ENCODE results near the gene RNF135. TPM values are rescaled to one million over a fixed set of nuclear protein-coding genes. Genes with fewer than 3 reads are reported as not detected.
"Not testable (repeated sequence)": the region's sequence is repeated elsewhere in the genome, so short reads cannot be mapped to it uniquely, and the experiment has no call there.

RNF135 gene
- polyA plus RNA-seq, 1 donor: 9.2 TPM

DNA sequence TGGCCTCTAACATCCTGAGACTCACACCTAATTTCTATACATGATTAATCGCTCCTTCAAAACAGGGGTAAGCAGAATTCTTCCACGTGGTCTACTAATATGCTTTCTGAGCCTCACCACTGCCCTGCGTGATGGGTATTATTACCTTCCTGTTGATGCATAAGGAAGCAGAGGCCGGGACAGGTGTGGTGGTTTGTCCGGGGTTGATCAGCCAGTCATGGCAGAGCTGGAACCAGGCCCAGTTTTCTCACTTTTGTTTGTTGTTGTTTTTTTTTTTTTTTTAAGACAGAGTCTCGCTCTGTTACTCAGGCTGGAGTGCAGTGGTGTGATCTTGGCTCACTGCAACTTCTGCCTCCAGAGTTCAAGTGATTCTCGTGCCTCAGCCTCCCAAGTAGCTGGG lies 31.2 kb downstream of the RNF135 start:
- no peak for DNase-seq

DNA sequence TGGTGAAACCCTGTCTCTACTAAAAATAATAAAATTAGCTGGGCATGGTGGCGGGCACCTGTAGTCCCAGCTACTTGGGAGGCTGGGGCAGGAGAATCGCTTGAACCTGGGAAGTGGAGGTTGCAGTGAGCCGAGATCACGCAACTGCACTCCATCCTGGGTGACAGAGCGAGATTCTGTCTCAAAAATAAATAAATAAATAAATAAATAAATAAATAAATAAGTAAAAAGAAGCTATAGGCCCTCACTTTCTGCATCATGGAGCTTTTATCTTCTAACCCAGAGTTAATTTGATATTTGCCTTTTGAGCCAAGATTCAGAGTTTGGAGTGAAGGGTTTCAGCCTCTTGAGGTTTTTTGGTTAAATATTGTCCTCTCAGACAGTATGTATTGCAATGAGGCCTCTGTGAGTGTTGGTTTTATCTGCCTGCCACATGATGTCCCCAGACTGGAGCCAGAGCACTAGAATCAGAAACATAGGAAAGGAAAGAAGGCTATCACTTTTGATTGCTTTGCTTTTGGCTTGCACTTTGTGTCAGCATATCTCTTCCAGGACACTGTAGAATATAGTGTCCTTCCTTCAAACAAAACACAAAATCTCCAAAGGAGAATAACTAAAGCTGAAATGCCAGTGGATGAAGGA lies 32.5 kb downstream of the RNF135 start:
- no peak for DNase-seq

DNA sequence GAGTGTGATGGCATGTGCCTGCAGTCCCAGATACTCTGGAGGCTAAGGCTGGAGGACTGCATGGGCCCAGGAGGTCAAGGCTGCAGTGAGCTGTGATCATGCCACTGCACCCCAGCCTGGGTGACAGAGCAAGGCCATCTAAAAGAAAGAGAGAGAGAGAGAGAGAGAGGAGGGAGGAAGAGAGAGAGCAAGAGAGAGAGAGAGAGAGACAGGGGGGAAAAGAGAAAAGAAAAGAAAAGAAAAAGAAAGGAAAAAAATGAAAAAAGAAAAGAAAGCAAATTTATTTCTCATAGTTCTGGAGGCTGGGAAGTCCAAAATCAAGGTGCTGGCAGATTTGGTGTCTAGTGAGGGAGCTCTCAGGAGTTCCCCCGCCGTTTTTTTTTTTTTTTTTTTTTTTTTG lies 33.3 kb downstream of the RNF135 start:
- DNase-seq: no peak

DNA sequence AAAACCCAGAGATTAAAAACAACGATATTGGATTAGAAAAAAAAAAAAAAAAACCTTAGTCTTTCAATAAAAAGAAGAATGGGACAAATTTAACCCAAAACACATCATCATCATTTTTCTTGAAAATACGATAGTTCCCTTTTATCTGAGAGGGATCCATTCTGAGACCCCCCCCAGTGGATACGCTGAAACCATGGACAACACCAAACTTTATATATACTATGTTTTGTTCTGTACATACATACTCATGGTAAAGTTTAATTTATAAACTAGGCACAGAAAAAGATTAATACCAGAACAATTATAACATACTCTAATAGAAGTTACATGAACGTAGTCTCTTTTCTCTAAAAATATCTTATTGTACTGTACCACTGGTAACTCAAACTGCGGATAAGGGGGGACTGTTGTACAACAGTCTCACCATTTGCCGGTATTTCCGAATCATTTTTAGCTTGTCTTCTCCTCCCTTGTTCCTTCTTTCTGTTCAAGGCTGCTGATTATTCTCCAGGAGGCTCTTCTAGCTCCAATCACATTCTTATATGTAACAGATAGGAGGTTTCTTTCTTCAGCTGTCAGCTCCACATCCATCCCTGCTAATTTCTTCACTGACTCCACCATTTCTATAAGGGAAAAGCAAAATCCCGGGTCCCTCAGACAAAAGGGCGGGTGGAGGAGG lies 37.0 kb downstream of the RNF135 start:
- no peak for DNase-seq

DNA sequence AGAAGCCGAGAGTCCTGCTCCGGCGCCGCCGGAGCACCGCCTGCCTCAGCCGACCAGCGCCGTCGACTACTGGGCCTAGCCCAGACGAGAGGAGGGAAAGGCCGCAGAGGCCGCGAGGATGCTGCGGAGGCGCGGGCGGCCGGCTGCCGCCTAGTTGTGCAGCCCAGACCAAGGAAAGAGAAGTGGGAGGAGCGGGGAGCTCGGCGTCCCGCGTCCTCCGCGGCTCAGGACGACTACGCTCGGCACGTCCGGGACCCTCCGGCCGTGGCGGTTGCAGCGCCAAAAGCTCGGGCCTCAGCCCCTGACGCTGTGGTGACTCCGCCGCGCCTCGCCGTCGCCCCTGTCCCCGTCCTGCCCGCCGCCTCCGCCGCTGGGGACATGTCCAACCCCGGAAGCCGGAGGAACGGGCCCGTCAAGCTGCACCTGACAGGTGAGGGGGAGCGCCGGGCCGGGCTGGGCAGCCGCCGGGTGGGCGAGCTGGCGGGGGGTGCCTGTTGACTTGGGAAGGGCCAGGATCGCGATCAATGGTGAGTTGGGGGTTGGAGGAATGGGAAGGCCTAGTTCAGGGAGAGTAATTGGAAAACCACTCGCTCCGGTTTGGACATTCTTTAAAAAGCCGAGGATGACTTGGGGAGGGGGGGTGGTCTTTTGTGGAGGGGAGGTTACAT lies 37.7 kb downstream of the RNF135 start:
- DNase-seq: peak; percentile 74

DNA sequence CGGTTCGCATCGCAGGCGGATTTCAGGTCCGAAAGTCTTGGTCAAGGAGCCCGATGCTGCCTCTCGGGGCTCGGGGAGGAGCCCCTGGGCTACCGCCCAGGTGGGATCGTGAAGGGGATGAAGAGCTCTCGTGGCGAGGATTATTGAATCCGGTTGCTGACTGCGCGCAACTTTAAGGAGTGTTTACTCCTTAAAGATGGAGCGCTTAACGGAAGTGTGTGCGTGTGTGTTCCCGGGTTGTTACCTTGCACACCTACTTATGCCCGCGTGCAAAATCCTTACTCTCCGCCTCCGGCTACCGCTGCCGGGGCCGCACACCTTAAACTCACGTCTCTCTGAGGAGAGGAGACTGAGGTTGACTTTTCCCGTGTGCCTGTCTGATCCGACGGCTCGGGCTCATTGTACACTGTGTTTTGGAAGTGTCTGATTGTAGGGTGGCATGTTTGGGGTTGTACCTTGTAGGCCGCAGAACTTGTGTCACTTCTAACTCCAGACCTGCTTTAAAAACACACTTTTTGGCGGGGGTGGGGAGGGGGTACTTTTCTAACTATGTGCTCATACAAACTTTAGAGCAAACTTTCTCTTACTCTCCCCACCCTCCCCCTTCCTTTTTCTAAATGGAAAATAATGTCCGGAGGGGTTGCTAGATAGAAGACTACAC lies 38.3 kb downstream of the RNF135 start:
- peak; percentile 46 for DNase-seq

DNA sequence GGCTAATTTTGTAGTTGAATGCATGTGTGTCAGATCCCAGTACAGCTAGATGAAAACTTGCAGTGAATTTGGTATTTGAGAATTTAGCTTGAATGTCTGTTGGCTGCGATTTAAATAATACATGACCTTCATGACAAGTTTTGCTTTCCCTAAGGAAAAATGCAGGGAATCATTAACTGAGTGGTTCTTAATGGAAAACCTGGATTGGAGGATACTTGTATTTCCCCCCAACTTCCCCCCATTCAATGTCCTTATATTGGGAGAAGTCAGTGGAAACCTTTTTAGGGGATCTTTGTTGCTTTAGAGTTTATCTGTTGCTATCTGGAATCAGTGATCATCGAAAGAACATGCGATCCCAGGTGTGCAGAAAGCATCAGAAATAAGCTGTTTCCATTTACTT lies 39.2 kb downstream of the RNF135 start:
- DNase-seq: not testable (repeated sequence)

DNA sequence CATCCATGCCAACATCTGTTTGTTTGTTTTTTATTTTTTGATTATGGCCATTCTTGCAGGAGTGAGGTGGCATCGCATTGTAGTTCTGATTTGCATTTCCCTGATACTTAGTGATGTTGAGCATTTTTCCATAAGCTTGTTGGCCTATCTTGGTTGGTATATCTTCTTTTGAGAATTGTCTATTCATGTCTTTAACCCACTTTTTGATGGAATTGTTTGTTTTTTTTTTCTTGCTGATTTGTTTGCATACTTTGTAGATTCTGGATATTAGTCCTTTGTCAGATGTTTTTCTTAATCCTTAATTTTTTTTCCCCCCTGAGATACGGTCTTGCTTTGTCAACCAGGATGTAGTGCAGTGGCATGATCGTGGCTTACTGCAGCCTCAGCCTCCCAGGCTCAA lies 43.0 kb downstream of the RNF135 start:
- DNase-seq: no peak

DNA sequence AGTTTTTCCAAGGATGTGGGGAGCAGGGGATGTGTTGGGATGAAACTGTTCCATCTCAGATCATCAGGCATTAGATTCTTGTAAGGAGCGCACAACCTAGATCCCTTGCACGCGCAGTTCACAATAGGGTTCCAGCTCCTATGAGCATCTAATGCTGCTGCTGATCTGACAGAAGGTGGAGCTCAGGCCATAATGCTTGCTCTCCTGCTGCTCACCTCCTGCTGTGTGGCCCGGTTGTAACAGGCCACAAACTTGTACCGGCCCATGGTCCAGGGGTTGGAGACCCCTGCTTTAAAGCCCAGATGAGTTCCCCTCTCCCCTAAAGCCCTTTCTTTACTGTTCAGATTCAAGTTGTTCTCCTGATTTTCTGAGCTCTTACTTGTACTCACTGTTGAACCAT lies 44.8 kb downstream of the RNF135 start:
- DNase-seq: no peak

DNA sequence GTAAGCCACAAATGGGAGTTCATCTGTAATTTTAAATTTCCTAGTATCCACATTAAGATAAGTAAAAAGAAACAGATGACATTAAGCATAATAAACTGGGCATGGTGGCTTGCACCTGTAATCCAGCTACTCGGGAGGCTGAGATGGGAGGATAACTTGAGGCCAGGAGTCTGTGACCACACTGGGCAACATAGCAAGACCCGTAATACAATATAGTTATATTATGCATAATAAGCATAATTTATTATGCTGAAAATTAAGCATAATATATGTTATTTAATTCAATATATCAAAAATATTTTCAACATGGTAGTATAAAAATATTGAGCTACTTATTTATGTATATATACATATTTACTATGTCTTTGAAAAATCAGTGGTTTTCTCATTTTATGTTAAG lies 48.2 kb downstream of the RNF135 start:
- DNase-seq: no peak

DNA sequence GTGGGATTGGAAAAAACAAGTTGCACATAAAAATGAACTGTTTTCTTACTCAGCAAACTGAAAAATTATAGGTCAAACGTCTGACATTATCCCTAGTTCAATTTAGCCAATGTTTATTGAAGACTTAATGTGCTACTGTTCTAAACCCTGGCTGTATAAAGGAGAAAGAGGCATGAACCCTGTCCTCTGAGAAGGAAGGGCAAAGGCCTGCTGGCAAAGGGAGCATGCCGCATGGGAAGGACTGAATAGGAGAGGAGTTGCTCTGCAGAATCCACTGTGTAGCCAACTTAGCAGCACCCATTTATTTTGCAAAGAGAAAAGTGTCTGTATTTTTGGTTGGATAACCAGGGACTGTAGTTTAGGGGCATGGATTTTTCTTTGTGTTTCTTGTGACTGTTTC lies 52.3 kb downstream of the RNF135 start:
- DNase-seq: not testable (repeated sequence)

DNA sequence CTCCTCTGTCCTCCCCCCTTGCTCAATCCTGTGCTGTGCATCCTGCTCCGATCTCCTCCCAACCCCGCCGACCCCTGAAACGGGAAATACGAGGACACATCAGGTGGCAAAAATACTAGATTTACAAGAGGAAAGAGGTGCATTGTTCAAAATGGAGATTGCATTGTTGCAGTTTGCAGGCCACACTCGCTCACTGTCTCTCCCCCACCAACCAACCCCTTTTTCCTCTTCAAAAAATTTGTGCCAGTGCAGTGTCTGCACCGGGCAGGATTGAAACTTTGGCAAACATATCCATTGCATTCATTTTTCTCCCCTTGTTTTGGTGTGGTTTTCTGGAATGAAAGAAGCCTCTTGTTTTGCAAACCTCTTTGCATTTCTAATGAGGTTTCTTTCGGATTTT lies 61.0 kb downstream of the RNF135 start:
- DNase-seq: no peak

DNA sequence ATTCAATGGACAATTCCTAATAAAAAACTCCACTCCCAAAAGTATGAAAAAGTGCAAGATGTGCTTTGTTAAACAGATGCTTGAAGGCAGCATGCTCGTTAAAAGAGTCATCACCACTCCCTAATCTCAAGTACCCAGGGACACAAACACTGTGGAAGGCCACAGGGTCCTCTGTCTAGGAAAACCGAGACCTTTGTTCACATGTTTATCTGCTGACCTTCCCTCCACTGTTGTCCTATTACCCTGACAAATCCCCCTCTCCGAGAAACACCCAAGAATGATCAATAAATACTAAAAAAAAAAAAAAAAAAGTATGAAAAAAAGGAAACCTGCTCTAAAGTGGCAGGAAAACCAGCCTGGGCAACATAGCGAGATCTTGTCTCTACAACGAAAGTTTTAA lies 64.8 kb downstream of the RNF135 start:
- DNase-seq: not testable (repeated sequence)

DNA sequence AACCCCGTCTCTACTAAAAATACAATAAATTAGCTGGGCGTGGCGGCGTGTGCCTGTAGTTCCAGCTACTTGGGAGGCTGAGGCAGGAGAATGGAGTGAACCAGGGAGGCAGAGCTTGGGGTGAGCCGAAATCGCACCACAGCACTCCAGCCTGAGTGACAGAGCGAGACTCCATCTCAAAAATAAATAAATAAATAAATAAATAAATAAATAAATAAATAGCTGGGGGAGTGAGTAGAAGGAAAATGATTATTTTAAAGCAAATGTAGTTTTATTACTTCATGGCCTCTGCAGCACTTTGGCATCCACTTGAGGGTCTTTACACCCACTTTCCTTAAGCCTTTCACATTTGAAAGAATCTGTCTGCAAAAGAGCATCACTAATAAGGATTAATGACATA lies 70.0 kb downstream of the RNF135 start:
- DNase-seq: not testable (repeated sequence)

DNA sequence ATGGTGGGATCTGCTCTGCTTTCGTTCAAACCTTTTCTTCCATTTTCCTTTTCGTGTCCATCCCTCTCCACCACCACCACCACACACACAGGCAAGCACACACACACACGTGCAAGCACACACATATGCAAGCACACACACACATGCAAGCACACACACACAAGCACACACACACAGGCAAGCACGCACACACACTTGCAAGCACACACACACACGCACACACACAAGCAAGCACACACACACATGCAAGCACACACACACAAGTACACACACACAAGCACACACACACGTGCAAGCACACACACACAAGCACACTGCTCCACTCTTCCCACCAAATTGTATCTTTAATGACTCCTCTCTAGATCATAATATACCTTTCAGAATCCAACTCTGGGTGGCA lies 71.5 kb downstream of the RNF135 start:
- not testable (repeated sequence) for DNase-seq

DNA sequence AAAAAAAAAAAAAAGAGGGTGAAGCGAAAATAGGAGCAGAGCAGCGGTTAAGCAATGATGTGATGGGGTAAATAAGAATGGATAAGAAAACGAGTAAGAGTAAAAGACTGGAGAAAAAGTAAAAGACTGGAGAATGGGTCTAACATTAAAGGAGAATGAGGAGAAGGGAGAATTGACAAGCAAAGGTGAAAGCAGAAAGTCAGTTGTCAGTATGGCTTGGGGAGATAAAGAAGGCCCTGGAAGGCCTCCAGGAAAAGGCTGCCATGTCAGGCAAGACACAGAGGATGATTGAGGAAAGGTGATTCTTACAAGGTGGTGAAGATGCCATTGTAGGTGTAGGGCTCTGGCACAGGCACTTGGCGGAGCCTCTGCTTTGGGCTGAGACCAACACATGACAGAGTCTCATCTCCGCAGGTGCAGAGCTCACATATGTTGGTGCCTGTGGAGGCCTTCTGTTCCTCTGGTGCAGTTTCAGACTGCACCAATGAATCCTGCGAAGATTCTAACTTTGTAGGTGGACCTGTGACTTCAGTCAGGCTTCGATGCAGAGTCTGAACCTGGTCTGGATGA lies 76.1 kb downstream of the RNF135 start:
- not testable (repeated sequence) for DNase-seq

DNA sequence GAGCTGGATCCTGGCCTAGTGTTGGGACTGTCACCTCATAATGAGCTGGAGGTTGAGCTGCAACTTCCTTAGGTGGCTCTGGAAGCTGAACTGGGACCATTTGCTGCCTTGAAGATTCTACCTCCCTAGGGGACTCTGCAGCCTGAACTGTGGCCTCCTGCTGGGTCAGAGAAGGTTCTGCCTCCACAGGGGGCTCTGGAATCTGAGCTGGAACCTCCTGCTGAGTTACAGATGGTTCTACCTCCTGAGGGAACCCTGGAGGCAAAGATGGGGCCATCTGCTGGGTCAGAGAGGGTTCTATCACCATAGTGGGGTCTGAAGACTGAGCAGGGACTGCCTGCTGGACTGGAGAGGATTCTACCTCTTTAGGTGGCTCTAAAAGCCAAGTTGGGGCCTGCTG lies 77.3 kb downstream of the RNF135 start:
- no peak for DNase-seq

DNA sequence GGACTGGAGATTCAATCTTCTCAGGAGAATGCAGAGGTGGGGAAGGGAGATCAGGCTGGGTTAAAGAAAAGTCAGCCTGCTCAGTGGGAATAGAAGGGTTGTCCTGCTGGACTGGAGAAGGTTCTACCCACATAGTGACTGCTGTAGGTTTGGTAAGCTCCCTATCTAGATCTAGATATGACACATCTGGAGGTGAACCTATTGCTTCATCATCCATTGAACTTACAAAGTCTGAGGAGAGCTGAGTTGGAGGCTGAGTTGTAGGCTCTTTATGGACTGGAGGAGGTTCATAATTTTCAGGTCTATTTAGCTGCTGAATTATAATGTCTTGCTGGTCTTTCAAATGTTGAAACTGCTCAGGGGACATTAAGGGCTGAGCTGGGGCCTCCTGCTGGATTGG lies 77.9 kb downstream of the RNF135 start:
- no peak for DNase-seq

Other genes starting within 250 kb of the RNF135 start
- 13.0 TPM for gene CRLF3, start 146.3 kb upstream of the RNF135 start, polyA plus RNA-seq (ENCODE audit: insufficient read length)
- gene ATAD5, start 139.1 kb upstream of the RNF135 start, polyA plus RNA-seq (ENCODE audit: insufficient read length): 2.7 TPM
- gene TEFM, start 64.8 kb upstream of the RNF135 start, polyA plus RNA-seq (ENCODE audit: insufficient read length): 12.4 TPM
- 10.1 TPM for gene ADAP2, start 49.1 kb upstream of the RNF135 start, polyA plus RNA-seq (ENCODE audit: insufficient read length)
- 23.0 TPM for gene NF1, start 123.9 kb downstream of the RNF135 start, polyA plus RNA-seq (ENCODE audit: insufficient read length)